HG02840 (cell line): ENCODE results near the gene POU2F1.

ENCODE experiments used
- ATAC-seq: cut with Tn5 transposase; IDR thresholded peaks from one replicate; pipeline ENCODE4 v1.9.1; 2021; ENCODE audit warnings: mild to moderate bottlenecking, moderate library complexity, moderate number of reproducible peaks; ENCODE audit not compliant: unreplicated experiment, low FRiP score

POU2F1 gene

DNA sequence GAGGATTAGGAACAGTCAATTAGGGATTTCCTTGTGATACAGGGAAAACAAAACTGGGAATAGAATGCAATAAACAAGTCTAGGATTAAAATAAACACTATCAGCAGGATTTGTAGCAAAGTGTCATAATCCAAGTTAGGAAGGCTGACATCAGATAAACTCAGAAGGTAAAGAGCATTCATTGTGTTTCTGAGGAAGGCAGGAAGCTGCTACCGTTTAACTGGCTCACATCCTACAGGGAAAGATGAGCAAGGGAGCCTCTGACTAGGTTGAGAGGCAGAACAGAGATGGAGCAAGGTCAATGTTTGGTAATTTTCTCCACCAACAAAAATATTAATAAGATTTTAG lies 124.7 kb downstream of the POU2F1 start:
- no peak for ATAC-seq

- ATAC-seq, result no peak
Observed at GRCh38 chr1:167357305-167357704, 136.6 kb downstream of the POU2F1 start.

- no peak for ATAC-seq
Observed at GRCh38 chr1:167359295-167359694, 138.6 kb downstream of the POU2F1 start.

- ATAC-seq, result no peak
Observed at GRCh38 chr1:167360120-167360519, 139.4 kb downstream of the POU2F1 start.

DNA sequence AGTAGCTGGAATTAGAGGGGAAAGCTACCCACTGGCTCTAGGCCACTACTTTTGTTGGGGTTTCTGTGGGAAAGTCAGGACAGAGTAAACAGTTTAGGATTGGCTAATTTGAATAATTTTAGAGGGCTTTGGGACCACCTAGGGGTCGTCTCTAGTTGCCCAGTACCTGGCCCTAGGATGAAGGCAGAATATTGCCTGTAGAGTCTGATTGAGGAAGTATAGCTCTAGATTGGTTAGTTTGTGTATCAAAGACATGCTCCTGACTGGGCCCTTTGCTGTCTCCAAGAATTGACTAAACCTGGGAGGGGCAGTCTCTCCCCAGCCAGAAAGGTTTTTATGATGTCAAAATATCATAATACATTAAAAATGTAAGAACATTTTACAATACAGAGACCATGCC lies 142.0 kb downstream of the POU2F1 start:
- ATAC-seq, result no peak

GRCh38 chr1:167364826-167365225 lies 144.1 kb downstream of the POU2F1 start:
- no peak for ATAC-seq

DNA sequence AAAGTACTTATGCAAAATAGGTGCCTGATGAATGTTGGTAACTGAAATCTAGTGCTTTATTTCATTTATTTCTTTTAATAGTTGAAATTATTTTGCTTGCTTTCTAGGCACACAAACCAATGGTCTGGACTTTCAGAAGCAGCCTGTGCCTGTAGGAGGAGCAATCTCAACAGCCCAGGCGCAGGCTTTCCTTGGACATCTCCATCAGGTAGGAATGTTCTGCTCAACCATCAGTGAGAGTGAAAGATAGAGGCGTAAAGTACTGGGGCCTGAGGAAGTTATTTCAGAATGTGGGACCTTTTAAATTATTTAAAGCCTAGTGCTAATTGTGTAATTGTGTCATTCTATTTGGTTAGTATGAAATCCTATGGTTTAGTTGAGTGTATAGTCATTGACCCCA lies 144.7 kb downstream of the POU2F1 start:
- ATAC-seq, result no peak

- no peak for ATAC-seq
Observed at GRCh38 chr1:167367705-167368104, 147.0 kb downstream of the POU2F1 start.

GRCh38 chr1:167369175-167369574 lies 148.5 kb downstream of the POU2F1 start:
- ATAC-seq, result no peak

GRCh38 chr1:167369933-167370332 lies 149.2 kb downstream of the POU2F1 start:
- no peak for ATAC-seq

- ATAC-seq, result no peak
Observed at GRCh38 chr1:167371030-167371429, 150.3 kb downstream of the POU2F1 start.

DNA sequence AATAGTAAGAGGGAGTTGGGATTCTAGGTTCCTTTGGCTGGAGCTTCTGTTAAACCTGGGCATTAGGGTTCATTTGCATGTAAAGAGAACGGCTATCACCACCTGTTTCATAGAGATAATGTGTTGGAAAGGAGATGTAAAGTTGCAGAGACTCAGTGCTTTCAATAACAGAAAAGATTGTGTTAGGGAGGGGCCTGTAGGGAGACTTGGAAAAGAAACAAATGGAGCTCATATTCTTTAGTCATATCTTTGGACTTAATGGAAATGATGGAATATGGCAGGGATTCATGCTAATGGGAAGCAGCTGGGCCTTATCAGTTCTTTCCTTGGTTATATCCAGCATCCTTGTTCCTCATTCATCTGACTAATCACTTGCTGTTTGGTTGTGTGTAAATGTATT lies 152.7 kb downstream of the POU2F1 start:
- ATAC-seq, result no peak

- ATAC-seq, result no peak
Observed at GRCh38 chr1:167373986-167374385, 153.3 kb downstream of the POU2F1 start.

- ATAC-seq, result no peak
Observed at GRCh38 chr1:167375949-167376348, 155.3 kb downstream of the POU2F1 start.

DNA sequence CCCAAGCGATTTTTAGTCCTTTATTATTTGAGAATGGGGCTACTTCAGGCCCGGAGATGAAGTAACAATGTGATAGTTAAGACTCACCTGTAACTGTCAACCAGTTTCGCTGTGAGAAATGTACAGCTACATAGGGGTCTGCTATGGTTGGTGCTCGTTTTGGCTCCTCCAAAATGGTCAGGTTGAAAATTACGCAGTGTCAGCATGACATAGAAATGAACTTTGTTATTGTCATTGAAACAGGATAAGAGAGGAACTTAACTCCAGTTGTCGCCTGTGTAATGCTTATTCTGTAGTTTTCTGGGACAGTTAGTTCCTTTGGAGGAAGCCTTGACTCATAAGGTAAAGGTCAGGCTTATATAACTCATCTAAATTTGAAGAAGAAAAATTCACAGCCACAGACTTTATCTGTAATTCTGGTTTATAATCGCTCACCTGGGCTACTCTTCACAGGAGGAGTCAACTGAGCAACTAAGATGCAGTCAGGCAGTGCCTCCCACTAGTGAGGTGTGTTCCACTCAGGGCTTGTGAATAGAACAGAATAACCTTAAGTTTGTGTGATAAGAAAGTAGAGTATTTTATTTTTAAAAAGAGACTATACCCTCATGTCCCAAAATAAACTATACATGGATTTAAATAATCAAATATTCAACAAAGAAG lies 166.7 kb downstream of the POU2F1 start:
- no peak for ATAC-seq

- ATAC-seq, result no peak
Observed at GRCh38 chr1:167388976-167389375, 168.3 kb downstream of the POU2F1 start.

DNA sequence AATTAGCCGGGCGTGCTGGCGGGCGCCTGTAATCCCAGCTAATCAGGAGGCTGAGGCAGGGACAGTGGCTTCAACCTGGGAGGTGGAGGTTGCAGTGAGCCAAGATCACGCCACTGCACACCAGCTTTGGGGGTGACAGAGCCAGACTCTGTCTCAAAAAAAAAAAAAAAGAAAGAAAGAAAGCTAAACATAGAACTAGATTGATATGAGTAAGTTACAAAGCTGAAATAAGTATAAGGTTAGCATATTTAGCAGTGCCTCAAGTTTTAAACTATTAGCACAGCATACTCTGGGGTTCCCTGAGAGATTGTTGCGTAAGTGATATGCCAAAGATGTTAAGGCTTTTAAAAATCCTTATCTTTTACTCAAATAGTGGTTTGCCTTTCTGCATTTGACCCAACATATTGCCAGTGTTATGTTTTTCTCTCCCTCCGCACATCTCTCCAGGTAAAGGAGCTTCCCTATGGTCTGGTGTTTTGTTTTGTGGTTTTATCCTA lies 171.6 kb downstream of the POU2F1 start:
- no peak for ATAC-seq

GRCh38 chr1:167400359-167400953 lies 179.8 kb downstream of the POU2F1 start:
- ATAC-seq, result no peak

GRCh38 chr1:167401260-167401873 lies 180.7 kb downstream of the POU2F1 start:
- ATAC-seq, result no peak

DNA sequence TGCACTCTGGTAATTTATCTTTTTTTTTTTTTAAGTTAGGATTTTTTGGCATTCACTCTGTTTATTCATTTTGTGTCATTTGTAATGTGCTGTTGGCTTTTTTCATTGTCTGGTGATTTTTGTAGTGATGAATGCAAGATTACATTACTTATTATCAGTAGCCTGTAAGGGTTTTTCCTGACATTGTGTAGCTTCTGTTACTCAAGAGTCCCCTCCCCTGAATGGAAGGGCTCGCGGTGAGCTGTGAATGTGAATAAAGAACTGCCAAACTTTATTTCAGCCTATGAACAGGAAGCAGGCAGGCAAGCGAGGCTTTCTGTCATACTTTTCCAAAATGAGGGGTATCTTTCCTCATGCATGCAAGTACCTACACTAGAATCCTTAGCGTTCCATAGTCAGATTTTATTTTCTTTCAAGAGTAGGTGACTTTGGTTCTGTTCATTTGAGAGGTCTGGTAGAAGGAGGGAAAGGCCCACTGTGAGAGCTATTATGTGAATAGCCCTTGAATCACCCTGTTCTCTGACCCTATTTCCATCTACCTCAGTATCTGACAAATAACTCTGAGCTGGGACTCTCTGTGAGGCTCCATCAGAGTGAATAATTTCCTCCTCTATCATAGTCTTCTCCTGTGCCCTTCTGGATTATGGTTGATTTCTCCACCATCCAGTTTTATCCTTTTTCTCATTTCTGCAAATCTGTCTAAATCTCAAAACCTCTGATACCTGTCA lies 183.6 kb downstream of the POU2F1 start:
- ATAC-seq, result no peak

- ATAC-seq, result no peak
Observed at GRCh38 chr1:167404908-167405307, 184.2 kb downstream of the POU2F1 start.
